ENCODE results near the gene AKR1C1. TPM values are rescaled to one million over a fixed set of nuclear protein-coding genes. Genes with fewer than 3 reads are reported as not detected.
"Not testable (repeated sequence)": the region's sequence is repeated elsewhere in the genome, so short reads cannot be mapped to it uniquely, and the experiment has no call there.

Gene AKR1C1
- total RNA-seq, 1 donor from 2014 or later: 0.67 TPM

- DNase-seq (ENCODE audit: extremely low spot score, unreplicated experiment): no peak
- Mint-ChIP-seq H3K4me1 (ENCODE audit: unreplicated experiment) (no peaks in the 10 kb centered on the region), H3K9me3 (ENCODE audit: unreplicated experiment) (no peaks in the 10 kb centered on the region), H3K36me3 (ENCODE audit: unreplicated experiment) (no peaks in the 10 kb centered on the region), H3K27me3 (ENCODE audit: unreplicated experiment) (peaks cover 14% of the 10 kb centered on the region), H3K27ac (ENCODE audit: unreplicated experiment) (no peak overlapping the region), H3K4me3 (ENCODE audit: unreplicated experiment) (no peak overlapping the region)
- TF ChIP-seq CTCF (IDR thresholded peaks at IDR 0.05): no peak
These were observed 20.5 kb downstream of the AKR1C1 start for GRCh38 chr10:4983615-4984216.

- no peaks in the 10 kb centered on the region for H3K4me1 Mint-ChIP-seq (ENCODE audit: unreplicated experiment)
- H3K27ac Mint-ChIP-seq (ENCODE audit: unreplicated experiment): no peak overlapping the region
- no peak overlapping the region for H3K4me3 Mint-ChIP-seq (ENCODE audit: unreplicated experiment)
- H3K9me3 Mint-ChIP-seq (ENCODE audit: unreplicated experiment): no peaks in the 10 kb centered on the region
- H3K27me3 Mint-ChIP-seq (ENCODE audit: unreplicated experiment): peaks cover 14% of the 10 kb centered on the region
- no peak for TF ChIP-seq CTCF (IDR thresholded peaks at IDR 0.05)
- DNase-seq (ENCODE audit: extremely low spot score, unreplicated experiment): no peak
- H3K36me3 Mint-ChIP-seq (ENCODE audit: unreplicated experiment): no peaks in the 10 kb centered on the region
These were observed 21.0 kb downstream of the AKR1C1 start for GRCh38 chr10:4984223-4984622.

- DNase-seq (ENCODE audit: extremely low spot score, unreplicated experiment): no peak
- H3K36me3 Mint-ChIP-seq (ENCODE audit: unreplicated experiment): no peaks in the 10 kb centered on the region
- H3K4me1 Mint-ChIP-seq (ENCODE audit: unreplicated experiment): no peaks in the 10 kb centered on the region
- TF ChIP-seq CTCF (IDR thresholded peaks at IDR 0.05): no peak
- H3K9me3 Mint-ChIP-seq (ENCODE audit: unreplicated experiment): no peaks in the 10 kb centered on the region
- peaks cover 14% of the 10 kb centered on the region for H3K27me3 Mint-ChIP-seq (ENCODE audit: unreplicated experiment)
- H3K27ac Mint-ChIP-seq (ENCODE audit: unreplicated experiment): no peak overlapping the region
- H3K4me3 Mint-ChIP-seq (ENCODE audit: unreplicated experiment): no peak overlapping the region
These were observed 21.9 kb downstream of the AKR1C1 start for GRCh38 chr10:4984971-4985594.

GRCh38 chr10:4988000-4988641 is 24.9 kb downstream of the AKR1C1 start:
- H3K27ac Mint-ChIP-seq (ENCODE audit: unreplicated experiment); H3K4me1 Mint-ChIP-seq (ENCODE audit: unreplicated experiment); H3K36me3 Mint-ChIP-seq (ENCODE audit: unreplicated experiment); H3K4me3 Mint-ChIP-seq (ENCODE audit: unreplicated experiment); H3K9me3 Mint-ChIP-seq (ENCODE audit: unreplicated experiment); DNase-seq (ENCODE audit: extremely low spot score, unreplicated experiment): not testable (repeated sequence)
- peaks cover 11% of the 10 kb centered on the region for H3K27me3 Mint-ChIP-seq (ENCODE audit: unreplicated experiment)

- TF ChIP-seq CTCF (IDR thresholded peaks at IDR 0.05): no peak
These were observed 27.0 kb downstream of the AKR1C1 start for GRCh38 chr10:4990217-4990616.

GRCh38 chr10:4991463-4991862 is 28.2 kb downstream of the AKR1C1 start:
- not testable (repeated sequence) for H3K9me3 Mint-ChIP-seq (ENCODE audit: unreplicated experiment); H3K27ac Mint-ChIP-seq (ENCODE audit: unreplicated experiment); H3K27me3 Mint-ChIP-seq (ENCODE audit: unreplicated experiment); H3K36me3 Mint-ChIP-seq (ENCODE audit: unreplicated experiment); H3K4me3 Mint-ChIP-seq (ENCODE audit: unreplicated experiment); DNase-seq (ENCODE audit: extremely low spot score, unreplicated experiment); H3K4me1 Mint-ChIP-seq (ENCODE audit: unreplicated experiment)

More at GRCh38 chr10:4990217-4990616, 27.0 kb downstream of the AKR1C1 start:
- Mint-ChIP-seq H3K27ac (ENCODE audit: unreplicated experiment) (no peak overlapping the region), H3K4me3 (ENCODE audit: unreplicated experiment) (no peak overlapping the region), H3K27me3 (ENCODE audit: unreplicated experiment) (peaks cover 11% of the 10 kb centered on the region), H3K36me3 (ENCODE audit: unreplicated experiment) (no peaks in the 10 kb centered on the region), H3K9me3 (ENCODE audit: unreplicated experiment) (no peaks in the 10 kb centered on the region), H3K4me1 (ENCODE audit: unreplicated experiment) (no peaks in the 10 kb centered on the region)
- DNase-seq (ENCODE audit: extremely low spot score, unreplicated experiment): no peak

- not testable (repeated sequence) for H3K36me3 Mint-ChIP-seq (ENCODE audit: unreplicated experiment); DNase-seq (ENCODE audit: extremely low spot score, unreplicated experiment); H3K27me3 Mint-ChIP-seq (ENCODE audit: unreplicated experiment); H3K27ac Mint-ChIP-seq (ENCODE audit: unreplicated experiment); H3K9me3 Mint-ChIP-seq (ENCODE audit: unreplicated experiment); H3K4me1 Mint-ChIP-seq (ENCODE audit: unreplicated experiment); H3K4me3 Mint-ChIP-seq (ENCODE audit: unreplicated experiment)
These were observed 29.3 kb downstream of the AKR1C1 start for GRCh38 chr10:4992564-4992963.

- not testable (repeated sequence) for H3K4me3 Mint-ChIP-seq (ENCODE audit: unreplicated experiment); DNase-seq (ENCODE audit: extremely low spot score, unreplicated experiment); H3K4me1 Mint-ChIP-seq (ENCODE audit: unreplicated experiment); H3K27ac Mint-ChIP-seq (ENCODE audit: unreplicated experiment); H3K36me3 Mint-ChIP-seq (ENCODE audit: unreplicated experiment); H3K9me3 Mint-ChIP-seq (ENCODE audit: unreplicated experiment)
- peaks cover 15% of the 10 kb centered on the region for H3K27me3 Mint-ChIP-seq (ENCODE audit: unreplicated experiment)
These were observed 31.0 kb downstream of the AKR1C1 start for GRCh38 chr10:4994260-4994659.
